Measurements from ENCODE around the gene MANEA.
"Not testable (repeated sequence)": the region's sequence is repeated elsewhere in the genome, so short reads cannot be mapped to it uniquely, and the experiment has no call there.

Gene MANEA

GRCh38 chr6:95577304-95578105 is at the start of gene MANEA:
MANEA (plus strand) TSS chr6:95577535; CDS start chr6:95586440, 8,905 bp downstream.
- FAIRE-seq = peak; percentile 53

GRCh38 chr6:95529762-95530161 is 47.6 kb upstream of the MANEA start:
- FAIRE-seq = no peak

More at GRCh38 chr6:95577304-95578105, at the start of gene MANEA:
- DNase-seq (ENCODE audit: insufficient read length, low spot score) = peak; percentile 30

GRCh38 chr6:95530176-95530819 is 47.0 kb upstream of the MANEA start:
- no peak for FAIRE-seq
- no peak for DNase-seq (ENCODE audit: insufficient read length, low spot score)

More at GRCh38 chr6:95529762-95530161, 47.6 kb upstream of the MANEA start:
- DNase-seq (ENCODE audit: insufficient read length, low spot score) = no peak

GRCh38 chr6:95543798-95544197 is 33.5 kb upstream of the MANEA start:
- FAIRE-seq (no peak), DNase-seq (ENCODE audit: insufficient read length, low spot score) (no peak)

- DNase-seq (ENCODE audit: insufficient read length, low spot score) (no peak), FAIRE-seq (no peak)
These were observed 32.7 kb upstream of the MANEA start for GRCh38 chr6:95544517-95545225.

- DNase-seq (ENCODE audit: insufficient read length, low spot score) (no peak), FAIRE-seq (no peak)
These were observed 32.1 kb upstream of the MANEA start for GRCh38 chr6:95545226-95545625.

- FAIRE-seq (no peak), DNase-seq (ENCODE audit: insufficient read length, low spot score) (no peak)
These were observed 31.6 kb upstream of the MANEA start for GRCh38 chr6:95545686-95546085.

- DNase-seq (ENCODE audit: insufficient read length, low spot score) = no peak
- FAIRE-seq = no peak
These were observed 31.2 kb upstream of the MANEA start for GRCh38 chr6:95546148-95546547.

GRCh38 chr6:95547043-95547442 is 30.3 kb upstream of the MANEA start:
- no peak for DNase-seq (ENCODE audit: insufficient read length, low spot score)
- no peak for FAIRE-seq

- FAIRE-seq (no peak), DNase-seq (ENCODE audit: insufficient read length, low spot score) (no peak)
These were observed 29.0 kb upstream of the MANEA start for GRCh38 chr6:95548188-95548786.

- FAIRE-seq = no peak
- DNase-seq (ENCODE audit: insufficient read length, low spot score) = no peak
These were observed 25.5 kb upstream of the MANEA start for GRCh38 chr6:95551678-95552324.

- DNase-seq (ENCODE audit: insufficient read length, low spot score) = no peak
- FAIRE-seq = no peak
These were observed 23.5 kb upstream of the MANEA start for GRCh38 chr6:95553880-95554279.

GRCh38 chr6:95560956-95561355 is 16.4 kb upstream of the MANEA start:
- not testable (repeated sequence) for DNase-seq (ENCODE audit: insufficient read length, low spot score); FAIRE-seq

GRCh38 chr6:95569560-95569959 is 7.8 kb upstream of the MANEA start:
- DNase-seq (ENCODE audit: insufficient read length, low spot score) (no peak), FAIRE-seq (peak; percentile 28)

- FAIRE-seq = no peak
- DNase-seq (ENCODE audit: insufficient read length, low spot score) = no peak
These were observed 5.2 kb upstream of the MANEA start for GRCh38 chr6:95572098-95572497.

GRCh38 chr6:95574811-95575210 is 2.5 kb upstream of the MANEA start:
- DNase-seq (ENCODE audit: insufficient read length, low spot score) (no peak), FAIRE-seq (no peak)

GRCh38 chr6:95576218-95576997 is 927 bp upstream of the MANEA start:
- DNase-seq (ENCODE audit: insufficient read length, low spot score) = no peak
- FAIRE-seq = peak; percentile 74

GRCh38 chr6:95576998-95577303 is 384 bp upstream of the MANEA start:
- FAIRE-seq = no peak
- no peak for DNase-seq (ENCODE audit: insufficient read length, low spot score)

- FAIRE-seq (peak; percentile 68), DNase-seq (ENCODE audit: insufficient read length, low spot score) (no peak)
These were observed 723 bp downstream of the MANEA start for GRCh38 chr6:95578106-95578410.

GRCh38 chr6:95581073-95581472 is 3.7 kb downstream of the MANEA start:
- DNase-seq (ENCODE audit: insufficient read length, low spot score) (no peak), FAIRE-seq (no peak)

Data from GM19239 (cell line).